HTERT RPE-1 (cell line): ENCODE measurements around the gene DACH2.
"Not testable (repeated sequence)": the region's sequence is repeated elsewhere in the genome, so short reads cannot be mapped to it uniquely, and the experiment has no call there.

Experiments used
- in situ Hi-C: fragments of 300-500 bp; cut with MboI; formaldehyde crosslinking; loops from 4 replicates; pipeline ENCODE4 v1.14.3; 2020; ENCODE audit warnings: low sequenced_read_pairs

The DACH2 gene

GRCh38 chrX:86148024-86148511, at the start of gene DACH2:
TSS of gene DACH2 (plus strand) at chrX:86148451.
- in situ Hi-C loops, result no loop called here

- in situ Hi-C loops, result no loop called here
Observed at GRCh38 chrX:86102341-86102740, 45.9 kb upstream of the DACH2 start.

- in situ Hi-C loops, result no loop called here
Observed at GRCh38 chrX:86103061-86103460, 45.2 kb upstream of the DACH2 start.

GRCh38 chrX:86104526-86104925, 43.7 kb upstream of the DACH2 start:
- in situ Hi-C loops, result no loop called here

GRCh38 chrX:86121916-86122315, 26.3 kb upstream of the DACH2 start:
- in situ Hi-C loops, result no loop called here

- in situ Hi-C loops, result no loop called here
Observed at GRCh38 chrX:86133761-86134160, 14.5 kb upstream of the DACH2 start.

- in situ Hi-C loops, result no loop called here
Observed at GRCh38 chrX:86137071-86137470, 11.2 kb upstream of the DACH2 start.

- in situ Hi-C loops, result no loop called here
Observed at GRCh38 chrX:86141786-86142185, 6.5 kb upstream of the DACH2 start.

- in situ Hi-C loops, result no loop called here
Observed at GRCh38 chrX:86146102-86146501, 2.1 kb upstream of the DACH2 start.

GRCh38 chrX:86148594-86148993, 343 bp downstream of the DACH2 start:
- in situ Hi-C loops, result no loop called here

- in situ Hi-C loops, result no loop called here
Observed at GRCh38 chrX:86149119-86149518, 868 bp downstream of the DACH2 start.

GRCh38 chrX:86154553-86154952, 6.3 kb downstream of the DACH2 start:
- in situ Hi-C loops, result no loop called here

- in situ Hi-C loops, result no loop called here
Observed at GRCh38 chrX:86171366-86171765, 23.1 kb downstream of the DACH2 start.

GRCh38 chrX:86178906-86179305, 30.7 kb downstream of the DACH2 start:
- in situ Hi-C loops, result no loop called here

GRCh38 chrX:86181325-86181724, 33.1 kb downstream of the DACH2 start:
- in situ Hi-C loops, result not testable (repeated sequence)

GRCh38 chrX:86192827-86193226, 44.6 kb downstream of the DACH2 start:
- in situ Hi-C loops, result no loop called here

- in situ Hi-C loops, result no loop called here
Observed at GRCh38 chrX:86194758-86195157, 46.5 kb downstream of the DACH2 start.

- in situ Hi-C loops, result no loop called here
Observed at GRCh38 chrX:86195343-86195742, 47.1 kb downstream of the DACH2 start.

GRCh38 chrX:86197815-86198214, 49.6 kb downstream of the DACH2 start:
- in situ Hi-C loops, result no loop called here

GRCh38 chrX:86210772-86211171, 62.5 kb downstream of the DACH2 start:
- in situ Hi-C loops, result no loop called here

GRCh38 chrX:86215260-86215659, 67.0 kb downstream of the DACH2 start:
- in situ Hi-C loops, result no loop called here

GRCh38 chrX:86237482-86237881, 89.2 kb downstream of the DACH2 start:
- in situ Hi-C loops, result no loop called here

- in situ Hi-C loops, result no loop called here
Observed at GRCh38 chrX:86241547-86241946, 93.3 kb downstream of the DACH2 start.

- in situ Hi-C loops, result no loop called here
Observed at GRCh38 chrX:86263526-86263925, 115.3 kb downstream of the DACH2 start.
